ENCODE results near the gene FBXL17.

The FBXL17 gene

GRCh38 chr5:108255468-108255867 lies 126.4 kb downstream of the FBXL17 start:
- in situ Hi-C loops (cut with HindIII; ENCODE audit: low sequenced_read_pairs): no loop called here

- in situ Hi-C loops (cut with HindIII; ENCODE audit: low sequenced_read_pairs): loop anchor here (5.0 kb wide), 1 partner anchor 91 kb away; no protein-coding TSS in a partner anchor
These were observed 130.5 kb downstream of the FBXL17 start for GRCh38 chr5:108251350-108251749.

- in situ Hi-C loops (cut with HindIII; ENCODE audit: low sequenced_read_pairs): loop anchor here (5.0 kb wide), 1 partner anchor 92 kb away; no protein-coding TSS in a partner anchor
These were observed 132.0 kb downstream of the FBXL17 start for GRCh38 chr5:108249785-108250426.

- in situ Hi-C loops (cut with HindIII; ENCODE audit: low sequenced_read_pairs): no loop called here
These were observed 132.7 kb downstream of the FBXL17 start for GRCh38 chr5:108249095-108249784.

- in situ Hi-C loops (cut with HindIII; ENCODE audit: low sequenced_read_pairs): no loop called here
These were observed 142.7 kb downstream of the FBXL17 start for GRCh38 chr5:108238936-108239887.

- in situ Hi-C loops (cut with HindIII; ENCODE audit: low sequenced_read_pairs): no loop called here
These were observed 143.4 kb downstream of the FBXL17 start for GRCh38 chr5:108238461-108238860.

- in situ Hi-C loops (cut with HindIII; ENCODE audit: low sequenced_read_pairs): no loop called here
These were observed 148.2 kb downstream of the FBXL17 start for GRCh38 chr5:108233617-108234155.

GRCh38 chr5:108232805-108233204 lies 149.1 kb downstream of the FBXL17 start:
- in situ Hi-C loops (cut with HindIII; ENCODE audit: low sequenced_read_pairs): no loop called here

- in situ Hi-C loops (cut with HindIII; ENCODE audit: low sequenced_read_pairs): no loop called here
These were observed 159.9 kb downstream of the FBXL17 start for GRCh38 chr5:108222011-108222410.

GRCh38 chr5:108220834-108221233 lies 161.1 kb downstream of the FBXL17 start:
- in situ Hi-C loops (cut with HindIII; ENCODE audit: low sequenced_read_pairs): no loop called here

- in situ Hi-C loops (cut with HindIII; ENCODE audit: low sequenced_read_pairs): no loop called here
These were observed 165.0 kb downstream of the FBXL17 start for GRCh38 chr5:108216890-108217289.

- in situ Hi-C loops (cut with HindIII; ENCODE audit: low sequenced_read_pairs): no loop called here
These were observed 167.0 kb downstream of the FBXL17 start for GRCh38 chr5:108214857-108215256.

- in situ Hi-C loops (cut with HindIII; ENCODE audit: low sequenced_read_pairs): no loop called here
These were observed 169.0 kb downstream of the FBXL17 start for GRCh38 chr5:108212775-108213346.

- in situ Hi-C loops (cut with HindIII; ENCODE audit: low sequenced_read_pairs): no loop called here
These were observed 175.2 kb downstream of the FBXL17 start for GRCh38 chr5:108206707-108207106.

- in situ Hi-C loops (cut with HindIII; ENCODE audit: low sequenced_read_pairs): no loop called here
These were observed 180.2 kb downstream of the FBXL17 start for GRCh38 chr5:108201721-108202120.

GRCh38 chr5:108196276-108196675 lies 185.6 kb downstream of the FBXL17 start:
- in situ Hi-C loops (cut with HindIII; ENCODE audit: low sequenced_read_pairs): loop anchor here (5.0 kb wide), 1 partner anchor 39 kb away; no protein-coding TSS in a partner anchor

- in situ Hi-C loops (cut with HindIII; ENCODE audit: low sequenced_read_pairs): no loop called here
These were observed 188.7 kb downstream of the FBXL17 start for GRCh38 chr5:108193021-108193795.

GRCh38 chr5:108184940-108185339 lies 197.0 kb downstream of the FBXL17 start:
- in situ Hi-C loops (cut with HindIII; ENCODE audit: low sequenced_read_pairs): no loop called here

- in situ Hi-C loops (cut with HindIII; ENCODE audit: low sequenced_read_pairs): no loop called here
These were observed 199.9 kb downstream of the FBXL17 start for GRCh38 chr5:108181975-108182374.

GRCh38 chr5:108174286-108174685 lies 207.6 kb downstream of the FBXL17 start:
- in situ Hi-C loops (cut with HindIII; ENCODE audit: low sequenced_read_pairs): no loop called here

All from endothelial cell of hepatic sinusoid (primary cell).